Measurements from ENCODE around the gene DND1. TPM values are rescaled to one million over a fixed set of nuclear protein-coding genes. Genes with fewer than 3 reads are reported as not detected.

The DND1 gene
- total and polyA plus RNA-seq, 4 donors = 0.29 to 0.92 (median 0.37) TPM; not detected in 1

- H3K36me3 ChIP-seq (ENCODE audit: control insufficient read depth in 4 of 4, insufficient read depth in 3 of 4, low read depth in 1 of 4, low read length in 3 of 4) = peaks cover 7 to 65% (median 28%) of the 10 kb centered on the region in 4 donors
- WGBS = 97% methylated on average over 7 of the region's 7 CpGs
- no peak overlapping the region for H3K9ac ChIP-seq (ENCODE audit: low read depth in 1 of 2, low read length in 2 of 2)
- H3K27me3 ChIP-seq (ENCODE audit: control insufficient read depth in 4 of 4, insufficient read depth in 4 of 4, low read length in 3 of 4) = no peaks in the 10 kb centered on the region
- no peaks in the 10 kb centered on the region for H3K9me3 ChIP-seq (ENCODE audit: control insufficient read depth in 4 of 4, low read length in 3 of 4)
- no peak for TF ChIP-seq GABPA (IDR thresholded peaks at IDR 0.05 in 1 of 2, conservative IDR thresholded peaks at IDR 0.05 in 1 of 2)
- TF ChIP-seq HNF4G (IDR thresholded peaks at IDR 0.05) = no peak
- TF ChIP-seq HNF4A (conservative IDR thresholded peaks at IDR 0.05) = no peak
- TF ChIP-seq ZBTB33 (IDR thresholded peaks at IDR 0.05) = no peak
- no peak for TF ChIP-seq TAF1 (conservative IDR thresholded peaks at IDR 0.05)
- no peaks in the 10 kb centered on the region for H3K4me1 ChIP-seq (ENCODE audit: control insufficient read depth in 4 of 4, insufficient read depth in 4 of 4, low read length in 3 of 4)
- H3K4me3 ChIP-seq (ENCODE audit: low read depth in 1 of 3, low read length in 3 of 3) = no peak overlapping the region
- no peak for DNase-seq (ENCODE audit: low spot score)
- no peak overlapping the region for H3K27ac ChIP-seq (ENCODE audit: low read depth in 1 of 2, low read length in 2 of 2)
Measured at GRCh38 chr5:140678993-140679392, 5.6 kb upstream of the DND1 start.

- peaks cover 8 to 72% (median 29%) of the 10 kb centered on the region in 4 donors for H3K36me3 ChIP-seq (ENCODE audit: control insufficient read depth in 4 of 4, insufficient read depth in 3 of 4, low read depth in 1 of 4, low read length in 3 of 4)
Measured at GRCh38 chr5:140677947-140678346, 4.6 kb upstream of the DND1 start.

DNA sequence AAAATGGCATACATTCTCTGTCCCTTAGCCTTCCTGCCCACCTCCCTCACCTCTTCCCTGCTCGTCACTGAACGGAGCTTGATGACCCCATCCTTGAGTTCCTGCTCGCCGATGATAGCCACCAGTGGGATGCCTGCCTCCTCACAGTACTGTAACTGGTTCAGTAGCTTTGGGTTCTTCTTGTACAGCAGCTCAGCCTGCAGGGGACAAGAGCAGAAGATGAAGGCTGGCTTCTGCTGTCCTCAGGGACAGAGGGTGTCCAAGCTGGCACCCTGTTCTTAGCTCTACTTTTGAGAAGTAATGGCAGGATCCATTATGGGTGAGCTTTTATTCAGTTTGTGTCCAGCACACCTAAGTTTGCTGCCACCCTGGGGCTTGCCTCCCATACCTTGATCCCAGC is 1.3 kb upstream of the DND1 start:
- 97% methylated on average over 4 of the region's 4 CpGs for WGBS
- Histone ChIP-seq H3K27me3 (ENCODE audit: control insufficient read depth in 4 of 4, insufficient read depth in 4 of 4, low read length in 3 of 4) (no peaks in the 10 kb centered on the region), H3K4me3 (ENCODE audit: low read depth in 1 of 3, low read length in 3 of 3) (no peak overlapping the region), H3K9ac (ENCODE audit: low read depth in 1 of 2, low read length in 2 of 2) (no peak overlapping the region), H3K27ac (ENCODE audit: low read depth in 1 of 2, low read length in 2 of 2) (no peak overlapping the region), H3K4me1 (ENCODE audit: control insufficient read depth in 4 of 4, insufficient read depth in 4 of 4, low read length in 3 of 4) (peaks cover 0 to 1% (median 0%) of the 10 kb centered on the region in 4 donors), H3K36me3 (ENCODE audit: control insufficient read depth in 4 of 4, insufficient read depth in 3 of 4, low read depth in 1 of 4, low read length in 3 of 4) (peaks cover 7 to 65% (median 32%) of the 10 kb centered on the region in 4 donors), H3K9me3 (ENCODE audit: control insufficient read depth in 4 of 4, low read length in 3 of 4) (no peaks in the 10 kb centered on the region)
- no peak for DNase-seq (ENCODE audit: low spot score)
- no peak for TF ChIP-seq ATF3 (IDR thresholded peaks at IDR 0.05)
- TF ChIP-seq HNF4A (conservative IDR thresholded peaks at IDR 0.05) = no peak
- no peak for TF ChIP-seq SP1 (IDR thresholded peaks at IDR 0.05)
- no peak for TF ChIP-seq NR2F2 (IDR thresholded peaks at IDR 0.05)
- no peak for TF ChIP-seq MAX (IDR thresholded peaks at IDR 0.05)
- no peak for TF ChIP-seq ZBTB33 (IDR thresholded peaks at IDR 0.05)

More at GRCh38 chr5:140677947-140678346, 4.6 kb upstream of the DND1 start:
- no peak overlapping the region for H3K9ac ChIP-seq (ENCODE audit: low read depth in 1 of 2, low read length in 2 of 2)
- no peaks in the 10 kb centered on the region for H3K27me3 ChIP-seq (ENCODE audit: control insufficient read depth in 4 of 4, insufficient read depth in 4 of 4, low read length in 3 of 4)
- no peak overlapping the region for H3K27ac ChIP-seq (ENCODE audit: low read depth in 1 of 2, low read length in 2 of 2)
- no peak overlapping the region for H3K4me3 ChIP-seq (ENCODE audit: low read depth in 1 of 3, low read length in 3 of 3)
- no peak for DNase-seq (ENCODE audit: low spot score)
- TF ChIP-seq RXRA (IDR thresholded peaks at IDR 0.05) = no peak
- no peak for TF ChIP-seq MAX (IDR thresholded peaks at IDR 0.05)
- no peak for TF ChIP-seq NR2F2 (IDR thresholded peaks at IDR 0.05)
- TF ChIP-seq FOXA2 (IDR thresholded peaks at IDR 0.05) = no peak
- no peaks in the 10 kb centered on the region for H3K4me1 ChIP-seq (ENCODE audit: control insufficient read depth in 4 of 4, insufficient read depth in 4 of 4, low read length in 3 of 4)
- no peaks in the 10 kb centered on the region for H3K9me3 ChIP-seq (ENCODE audit: control insufficient read depth in 4 of 4, low read length in 3 of 4)
- WGBS = 94% methylated on average over 3 of the region's 3 CpGs

Data from liver (tissue), 9 donors.